ENCODE data around the gene DPH1. TPM values are rescaled to one million over a fixed set of nuclear protein-coding genes. Genes with fewer than 3 reads are reported as not detected.
A peak's percentile ranks its signal among the peaks of the same experiment; 100 is the strongest.

Gene DPH1
- total RNA-seq, 1 donor, result 28.8 TPM

DNA sequence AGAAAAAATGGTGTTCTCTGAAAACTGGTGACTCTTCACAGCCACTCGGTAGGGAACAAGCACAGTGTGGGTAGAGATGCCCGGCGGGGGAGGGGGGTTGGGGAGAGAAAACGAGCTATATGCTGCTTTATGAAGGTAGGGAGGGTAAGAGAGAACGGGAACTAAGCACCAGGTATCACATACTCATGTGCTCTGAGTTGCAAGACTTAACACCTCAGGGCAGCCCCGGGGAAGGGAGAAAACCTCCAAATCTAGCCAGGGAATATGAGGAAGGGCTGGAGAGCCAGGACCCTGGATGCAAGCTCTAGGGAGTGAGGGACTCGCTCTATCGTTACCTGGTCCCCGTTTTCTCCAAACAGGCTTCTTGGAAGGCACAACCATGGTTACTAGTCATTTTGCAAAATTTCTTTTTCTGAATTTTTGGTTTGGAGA lies 60.3 kb downstream of the DPH1 start:
- TF ChIP-seq, protein P1, sequence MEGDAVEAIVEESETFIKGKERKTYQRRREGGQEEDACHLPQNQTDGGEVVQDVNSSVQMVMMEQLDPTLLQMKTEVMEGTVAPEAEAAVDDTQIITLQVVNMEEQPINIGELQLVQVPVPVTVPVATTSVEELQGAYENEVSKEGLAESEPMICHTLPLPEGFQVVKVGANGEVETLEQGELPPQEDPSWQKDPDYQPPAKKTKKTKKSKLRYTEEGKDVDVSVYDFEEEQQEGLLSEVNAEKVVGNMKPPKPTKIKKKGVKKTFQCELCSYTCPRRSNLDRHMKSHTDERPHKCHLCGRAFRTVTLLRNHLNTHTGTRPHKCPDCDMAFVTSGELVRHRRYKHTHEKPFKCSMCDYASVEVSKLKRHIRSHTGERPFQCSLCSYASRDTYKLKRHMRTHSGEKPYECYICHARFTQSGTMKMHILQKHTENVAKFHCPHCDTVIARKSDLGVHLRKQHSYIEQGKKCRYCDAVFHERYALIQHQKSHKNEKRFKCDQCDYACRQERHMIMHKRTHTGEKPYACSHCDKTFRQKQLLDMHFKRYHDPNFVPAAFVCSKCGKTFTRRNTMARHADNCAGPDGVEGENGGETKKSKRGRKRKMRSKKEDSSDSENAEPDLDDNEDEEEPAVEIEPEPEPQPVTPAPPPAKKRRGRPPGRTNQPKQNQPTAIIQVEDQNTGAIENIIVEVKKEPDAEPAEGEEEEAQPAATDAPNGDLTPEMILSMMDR (IDR thresholded peaks at IDR 0.05; ENCODE audit: insufficient read depth, low read length), result no peak
- DNase-seq (ENCODE audit: low read depth), result no peak
- peak overlapping the region; percentile 62 for H3K4me3 ChIP-seq (ENCODE audit: low read depth, low read length)

DNA sequence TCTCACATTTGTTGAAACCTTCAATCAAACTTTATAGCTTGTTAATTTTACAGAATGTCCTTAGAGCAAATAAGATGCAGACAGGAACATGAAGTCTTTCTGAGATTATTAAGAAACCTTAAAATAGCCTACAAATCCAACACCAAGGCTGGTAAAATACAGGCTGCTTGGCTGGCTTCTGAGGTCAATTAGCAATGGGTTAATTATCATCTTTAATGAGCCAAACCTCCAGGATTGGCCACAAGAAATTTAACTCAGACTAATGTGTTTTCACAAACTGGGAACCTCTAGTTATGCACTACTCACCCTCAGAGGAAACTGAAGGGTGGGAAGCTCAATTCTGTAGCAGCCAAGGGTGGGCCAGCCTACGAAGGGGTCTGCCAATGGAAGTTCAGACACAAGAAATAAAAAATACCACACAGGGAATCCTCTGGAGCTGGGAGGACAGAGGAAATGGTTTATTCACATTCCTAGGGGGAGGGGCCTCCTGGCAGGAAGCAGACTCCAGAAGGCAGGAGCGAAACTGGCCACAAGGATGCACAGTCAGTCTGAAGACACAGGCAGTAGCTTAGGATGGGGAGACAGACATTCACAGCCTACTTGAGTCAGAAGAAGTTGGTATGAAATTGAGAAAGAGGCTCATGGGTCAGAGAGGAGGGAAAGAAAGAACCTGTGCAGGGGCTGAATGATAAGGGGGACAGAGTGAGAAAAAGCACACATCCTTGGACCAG lies 61.0 kb downstream of the DPH1 start:
- TF ChIP-seq, protein P1 (IDR thresholded peaks at IDR 0.05; ENCODE audit: insufficient read depth, low read length), result peak; percentile 71
- H3K4me3 ChIP-seq (ENCODE audit: low read depth, low read length), result peak overlapping the region; percentile 13

DNA sequence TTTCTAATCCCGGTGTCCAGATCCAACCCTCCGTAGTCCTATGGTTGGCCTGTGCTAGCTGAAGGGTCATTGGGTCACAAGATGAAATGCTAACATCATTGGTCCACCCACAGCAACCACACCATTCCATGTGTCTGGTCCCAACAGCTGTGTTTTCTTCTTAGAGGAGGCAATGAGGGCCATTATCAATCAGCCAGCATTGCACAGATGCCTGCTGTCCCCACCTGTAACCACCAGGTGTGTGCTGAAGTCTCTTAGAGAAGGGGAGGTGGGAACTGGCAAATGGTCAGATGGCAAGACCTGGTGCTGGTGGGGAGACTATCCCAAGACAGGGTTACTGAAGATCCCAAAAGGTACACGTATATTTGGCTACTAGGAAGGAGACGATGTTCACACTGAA lies 62.3 kb downstream of the DPH1 start:
- TF ChIP-seq, protein P1 (IDR thresholded peaks at IDR 0.05; ENCODE audit: insufficient read depth, low read length), result no peak
- DNase-seq (ENCODE audit: low read depth), result no peak
- no peak overlapping the region for H3K4me3 ChIP-seq (ENCODE audit: low read depth, low read length)

More for the DNA sequence above, 61.0 kb downstream of the DPH1 start:
- peak; percentile 93 for DNase-seq (ENCODE audit: low read depth)

DNA sequence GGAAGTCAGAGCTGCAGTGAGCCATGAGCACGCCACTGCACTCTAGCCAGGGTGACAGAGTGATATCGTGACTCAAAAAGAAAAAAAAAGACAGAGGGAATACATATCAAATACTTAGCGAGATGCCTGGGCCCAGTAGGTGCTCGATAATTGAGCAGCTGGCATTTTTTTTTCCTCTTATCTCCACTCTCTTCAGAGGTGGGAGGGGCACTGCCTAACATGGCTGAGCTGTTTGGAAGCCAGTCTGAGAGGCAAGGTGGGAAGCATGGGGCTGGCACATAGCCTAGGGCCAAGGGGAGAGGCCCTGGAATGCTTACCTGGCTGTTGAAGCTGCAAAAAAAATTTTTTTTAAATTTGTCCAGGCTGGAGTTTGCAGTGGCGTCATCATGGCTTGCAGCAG lies 63.4 kb downstream of the DPH1 start:
- TF ChIP-seq, protein P1 (IDR thresholded peaks at IDR 0.05; ENCODE audit: insufficient read depth, low read length), result no peak
- DNase-seq (ENCODE audit: low read depth), result no peak
- H3K4me3 ChIP-seq (ENCODE audit: low read depth, low read length), result no peak overlapping the region

Small RNA genes within 50 kb of the gene (small RNA-seq; reads per million reads assigned to genes)
- not detected for gene AC090617.9
- gene MIR132, result 23.6 reads per million, percentile 96 among the genes with 10 or more reads in this experiment
- gene MIR212, result 4.6 reads per million, percentile 88 among the genes with 10 or more reads in this experiment
- gene OVCA2, result not detected

Other genes starting within 250 kb of the DPH1 start
- 7.4 and 10.7 TPM in 2 replicates for gene SMYD4, start 200.3 kb upstream of the DPH1 start, total RNA-seq (ENCODE audit: low replicate concordance)
- 19.3 and 41.2 TPM in 2 replicates for gene RPA1, start 200.1 kb upstream of the DPH1 start, total RNA-seq (ENCODE audit: low replicate concordance)
- gene RTN4RL1, start 4.8 kb upstream of the DPH1 start, total RNA-seq (ENCODE audit: low replicate concordance), result 0.27 and 0.90 TPM in 2 replicates
- 38.8 and 39.9 TPM in 2 replicates for gene OVCA2, start 11.9 kb downstream of the DPH1 start, total RNA-seq (ENCODE audit: low replicate concordance)
- gene HIC1, start 24.9 kb downstream of the DPH1 start, total RNA-seq (ENCODE audit: low replicate concordance), result 36.4 and 57.6 TPM in 2 replicates

Measured in fibroblast of the aortic adventitia (primary cell).